ENCODE results near the gene TBC1D9B. TPM values are rescaled to one million over a fixed set of nuclear protein-coding genes. Genes with fewer than 3 reads are reported as not detected.

The TBC1D9B gene
- total and polyA plus RNA-seq, 9 of the 15 experiments (the other 6 are each of a cell fraction or from before 2014, with no cell fraction given), result 2.9 to 59.1 (median 33.5) TPM

DNA sequence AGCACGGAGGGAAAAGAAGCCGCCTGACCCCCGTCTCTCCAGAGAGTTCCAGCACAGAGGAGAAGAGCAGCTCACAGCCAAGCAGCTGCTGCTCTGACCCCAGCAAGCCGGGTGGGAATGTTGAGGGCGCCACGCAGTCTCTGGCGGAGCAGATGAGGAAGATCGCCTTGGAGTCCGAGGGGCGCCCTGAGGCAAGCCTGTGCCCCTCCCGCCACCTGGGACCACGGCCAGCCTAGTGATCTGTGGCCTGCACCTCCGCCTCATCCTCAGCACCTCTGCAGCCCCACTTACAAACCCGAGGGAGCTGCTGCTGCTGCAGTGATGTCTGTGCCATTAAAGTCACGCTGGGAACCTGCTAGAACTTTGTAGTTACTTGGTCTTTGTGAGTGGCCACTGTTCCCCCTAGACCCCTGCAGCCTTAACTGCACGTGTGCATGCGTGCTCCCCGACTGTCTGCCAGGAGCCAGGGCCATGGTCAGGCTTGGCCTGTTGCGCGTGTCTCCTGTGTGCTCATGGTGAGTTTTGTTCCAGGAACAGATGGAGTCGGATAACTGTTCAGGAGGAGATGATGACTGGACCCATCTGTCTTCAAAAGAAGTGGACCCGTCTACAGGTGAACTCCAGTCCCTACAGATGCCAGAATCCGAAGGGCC is 74.5 kb downstream of the TBC1D9B start:
- H3K27me3 ChIP-seq (ENCODE audit: control insufficient read depth in 2 of 2, insufficient read depth in 2 of 2, low read length in 2 of 2), result no peaks in the 10 kb centered on the region
- BruUV-seq (replicated peaks), result no TSS peak
- H3K4me3 ChIP-seq, result no peak overlapping the region
- in situ Hi-C loops (cut with MboI) (no loop called here), intact Hi-C loops (cut with micrococcal nuclease) (no loop called here)
- H2AFZ ChIP-seq (ENCODE audit: low read depth, low read length), result no peak overlapping the region
- ChIA-PET CTCF (ENCODE audit: low intra/inter-chr PET ratio) (no interaction called here), POLR2A (interaction anchor here (0.8 to 3.3 kb wide), 5 partner anchors 11 to 70 kb away, joined by 3 to 15 read pairs (median 4); partner anchors contain the start of gene SQSTM1)
- peaks cover 81% of the 10 kb centered on the region for H3K36me3 ChIP-seq (ENCODE audit: control insufficient read depth, insufficient read depth, low read length)
- H3K27ac ChIP-seq (ENCODE audit: extremely low read depth, low read depth, low read length), result no peak overlapping the region
- DNase-seq (ENCODE audit: extremely low read depth in 1 of 4, low spot score in 3 of 4) (no peak), ATAC-seq (no peak), FAIRE-seq (no peak)
- H3K9me1 ChIP-seq (ENCODE audit: control insufficient read depth, insufficient read depth, low read length), result no peaks in the 10 kb centered on the region
- 98% methylated on average over 20 of the region's 23 CpGs for WGBS (ENCODE audit: insufficient coverage, low coverage, missing lambda C conversion rate)
- H4K20me1 ChIP-seq (replicated peaks; ENCODE audit: control insufficient read depth, insufficient read depth, low read length), result peaks cover 4% of the 10 kb centered on the region; the same call in 1 of the 2 replicates
- H3K4me2 ChIP-seq (ENCODE audit: insufficient read depth, low read length), result no peak overlapping the region
- H3K9me3 ChIP-seq (replicated peaks; ENCODE audit: control insufficient read depth, insufficient read depth, low read depth, low read length), result no peaks in the 10 kb centered on the region
- H3K4me1 ChIP-seq (replicated peaks in 1 of 2; ENCODE audit: control insufficient read depth in 2 of 2, insufficient read depth in 2 of 2, low read length in 2 of 2), result peaks cover 0 to 19% of the 10 kb centered on the region in 2 experiments; a peak in 3 of 5 replicates
- H3K9ac ChIP-seq (ENCODE audit: insufficient read depth in 1 of 2, low read depth in 2 of 2, low read length in 2 of 2), result no peak overlapping the region
- no peaks in the 10 kb centered on the region; the same call in 2 of the 3 replicates for H3K79me2 ChIP-seq (ENCODE audit: control insufficient read depth, insufficient read depth, low read length)
- no peak for TF ChIP-seq ELF4 (CRISPR knock-in tag; IDR thresholded peaks at IDR 0.05)
- peak; percentile 60 for TF ChIP-seq RBM22 (IDR thresholded peaks at IDR 0.05; ENCODE audit: low read depth, low read length, poor library complexity, severe bottlenecking)
- TF ChIP-seq POLR2G (IDR thresholded peaks at IDR 0.05; ENCODE audit: low read depth, low read length), result peak; percentile 70
- TF ChIP-seq ZKSCAN8 (CRISPR knock-in tag; IDR thresholded peaks at IDR 0.05), result no peak
- TF ChIP-seq POLR2AphosphoS2 (IDR thresholded peaks at IDR 0.05; ENCODE audit: low read length), result peak; percentile 42; the same call in 1 of the 2 replicates

All from K562 (cell line).